ENCODE measurements around the gene FAM222B.
"Not testable (repeated sequence)": the region's sequence is repeated elsewhere in the genome, so short reads cannot be mapped to it uniquely, and the experiment has no call there.

Gene FAM222B

GRCh38 chr17:28834420-28834819, 8.2 kb downstream of the FAM222B start:
- no peak for DNase-seq

GRCh38 chr17:28828294-28829040, 14.1 kb downstream of the FAM222B start:
- no peak for DNase-seq

- no peak for DNase-seq
Measured at GRCh38 chr17:28827672-28828071, 14.9 kb downstream of the FAM222B start.

GRCh38 chr17:28819582-28819981, 23.0 kb downstream of the FAM222B start:
- no peak for DNase-seq

GRCh38 chr17:28818819-28819221, 23.8 kb downstream of the FAM222B start:
- DNase-seq, result no peak

- DNase-seq, result no peak
Measured at GRCh38 chr17:28816540-28816939, 26.1 kb downstream of the FAM222B start.

GRCh38 chr17:28812748-28813377, 29.7 kb downstream of the FAM222B start:
- DNase-seq, result no peak

GRCh38 chr17:28812091-28812747, 30.4 kb downstream of the FAM222B start:
- peak; percentile 96 for DNase-seq

GRCh38 chr17:28811651-28812090, 30.9 kb downstream of the FAM222B start:
- no peak for DNase-seq

GRCh38 chr17:28810437-28810836, 32.2 kb downstream of the FAM222B start:
- DNase-seq, result no peak

- DNase-seq, result no peak
Measured at GRCh38 chr17:28807925-28808634, 34.5 kb downstream of the FAM222B start.

- no peak for DNase-seq
Measured at GRCh38 chr17:28796062-28796461, 46.5 kb downstream of the FAM222B start.

GRCh38 chr17:28794846-28795441, 47.6 kb downstream of the FAM222B start:
- DNase-seq, result not testable (repeated sequence)

- DNase-seq, result no peak
Measured at GRCh38 chr17:28792877-28793661, 49.5 kb downstream of the FAM222B start.

GRCh38 chr17:28788100-28788499, 54.5 kb downstream of the FAM222B start:
- no peak for DNase-seq

GRCh38 chr17:28783161-28783560, 59.4 kb downstream of the FAM222B start:
- DNase-seq, result no peak

GRCh38 chr17:28779601-28780000, 63.0 kb downstream of the FAM222B start:
- not testable (repeated sequence) for DNase-seq

- DNase-seq, result no peak
Measured at GRCh38 chr17:28777178-28777577, 65.4 kb downstream of the FAM222B start.

GRCh38 chr17:28774206-28774605, 68.4 kb downstream of the FAM222B start:
- DNase-seq, result no peak

GRCh38 chr17:28773736-28774135, 68.9 kb downstream of the FAM222B start:
- no peak for DNase-seq

GRCh38 chr17:28765038-28765437, 77.6 kb downstream of the FAM222B start:
- DNase-seq, result no peak

GRCh38 chr17:28763804-28764266, 78.8 kb downstream of the FAM222B start:
- DNase-seq, result peak; percentile 78
